Mammary epithelial cell (primary cell): ENCODE measurements around the gene TTLL11.

Experiments used
- EZH2 ChIP-seq: IDR thresholded peaks from 2 replicates; pipeline ENCODE4 v1.6.1; 2012; ENCODE audit warnings: low read length, inconsistent platforms, borderline replicate concordance
- TF ChIP-seq, protein P1 (sequence below), 2 donors: IDR thresholded peaks in 1 of 2; conservative IDR thresholded peaks in 1 of 2; 2 replicates each; pipeline ENCODE4 v1.5.1; 2011 to 2012; ENCODE audit warnings: inconsistent platforms in 2 of 2, low read length in 2 of 2, mild to moderate bottlenecking in 2 of 2, control low read depth in 1 of 2, low read depth in 1 of 2; ENCODE audit not compliant: insufficient read depth in 1 of 2; ENCODE audit errors: extremely low read depth in 1 of 2

DNA sequence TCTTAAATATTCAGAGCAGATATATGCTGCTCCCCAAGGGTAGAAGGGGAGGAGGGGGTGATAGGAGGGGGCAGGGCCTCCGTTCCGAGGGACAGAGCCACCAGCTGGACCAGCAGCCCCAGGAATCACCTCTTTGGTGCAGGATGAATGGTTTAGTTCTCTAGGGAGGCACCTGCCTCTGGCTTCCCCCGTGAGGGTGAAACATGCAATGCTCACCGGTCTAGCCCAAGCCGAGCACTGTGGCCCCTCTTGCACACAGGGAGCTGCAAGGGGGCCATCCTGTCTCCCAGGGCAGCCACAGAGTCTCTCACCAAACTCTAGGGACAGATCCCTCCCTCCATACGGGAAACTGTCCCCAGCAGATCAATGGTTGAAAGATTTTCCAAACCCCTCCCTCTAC, 278.0 kb downstream of the TTLL11 start:
- TF ChIP-seq, protein P1, sequence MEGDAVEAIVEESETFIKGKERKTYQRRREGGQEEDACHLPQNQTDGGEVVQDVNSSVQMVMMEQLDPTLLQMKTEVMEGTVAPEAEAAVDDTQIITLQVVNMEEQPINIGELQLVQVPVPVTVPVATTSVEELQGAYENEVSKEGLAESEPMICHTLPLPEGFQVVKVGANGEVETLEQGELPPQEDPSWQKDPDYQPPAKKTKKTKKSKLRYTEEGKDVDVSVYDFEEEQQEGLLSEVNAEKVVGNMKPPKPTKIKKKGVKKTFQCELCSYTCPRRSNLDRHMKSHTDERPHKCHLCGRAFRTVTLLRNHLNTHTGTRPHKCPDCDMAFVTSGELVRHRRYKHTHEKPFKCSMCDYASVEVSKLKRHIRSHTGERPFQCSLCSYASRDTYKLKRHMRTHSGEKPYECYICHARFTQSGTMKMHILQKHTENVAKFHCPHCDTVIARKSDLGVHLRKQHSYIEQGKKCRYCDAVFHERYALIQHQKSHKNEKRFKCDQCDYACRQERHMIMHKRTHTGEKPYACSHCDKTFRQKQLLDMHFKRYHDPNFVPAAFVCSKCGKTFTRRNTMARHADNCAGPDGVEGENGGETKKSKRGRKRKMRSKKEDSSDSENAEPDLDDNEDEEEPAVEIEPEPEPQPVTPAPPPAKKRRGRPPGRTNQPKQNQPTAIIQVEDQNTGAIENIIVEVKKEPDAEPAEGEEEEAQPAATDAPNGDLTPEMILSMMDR (conservative IDR thresholded peaks at IDR 0.05 in 1 of 2, IDR thresholded peaks at IDR 0.05 in 1 of 2; ENCODE audit: extremely low read depth in 1 of 2, insufficient read depth in 1 of 2, low read depth in 1 of 2, low read length in 2 of 2): no peak
- no peak for TF ChIP-seq EZH2
